Smooth muscle cell (in vitro differentiated cells): ENCODE data around the gene ERCC6. TPM values are rescaled to one million over a fixed set of nuclear protein-coding genes. Genes with fewer than 3 reads are reported as not detected.

Source experiments
- DNase-seq: peaks from one replicate; lab custom pipeline; 2025; ENCODE audit not compliant: unreplicated experiment; lab: John Stamatoyannopoulos, UW
- H2AFZ ChIP-seq: fragments of 200-600 bp; sonication (generic); 2 replicates; pipeline ENCODE4 v1.6.0; 2016; ENCODE audit warnings: antibody characterized with exemption, low read depth, mild to moderate bottlenecking
- H3F3A ChIP-seq: fragments of 200-600 bp; sonication (generic); 2 replicates; pipeline ENCODE4 v1.6.0; 2017; ENCODE audit warnings: antibody characterized with exemption, low read depth
- H3K27ac ChIP-seq: fragments of 200-600 bp; sonication (generic); 2 replicates; pipeline ENCODE4 v1.5.1; 2016; ENCODE audit warnings: low read depth, mild to moderate bottlenecking
- H3K27me3 ChIP-seq: fragments of 200-600 bp; sonication (generic); 2 replicates; pipeline ENCODE4 v1.6.1; 2016; ENCODE audit warnings: low read depth, mild to moderate bottlenecking
- H3K36me3 ChIP-seq: fragments of 200-600 bp; sonication (generic); 2 replicates; pipeline ENCODE4 v1.5.1; 2016; ENCODE audit warnings: low read depth
- H3K4me1 ChIP-seq: fragments of 200-600 bp; sonication (generic); 2 replicates; pipeline ENCODE4 v1.5.1; 2016; ENCODE audit warnings: low read depth
- H3K4me2 ChIP-seq: fragments of 200-600 bp; sonication (generic); 2 replicates; pipeline ENCODE4 v1.6.0; 2016; ENCODE audit warnings: mild to moderate bottlenecking
- H3K4me3 ChIP-seq: fragments of 200-600 bp; sonication (generic); 2 replicates; pipeline ENCODE4 v1.5.1; 2016; ENCODE audit warnings: mild to moderate bottlenecking
- H3K79me2 ChIP-seq: fragments of 200-600 bp; sonication (generic); 2 replicates; pipeline ENCODE4 v1.6.0; 2016; ENCODE audit warnings: low read depth, mild to moderate bottlenecking
- H3K9ac ChIP-seq: fragments of 200-600 bp; sonication (generic); 2 replicates; pipeline ENCODE4 v1.6.0; 2016; ENCODE audit warnings: low read depth
- H3K9me3 ChIP-seq: fragments of 200-600 bp; sonication (generic); replicated peaks from 2 replicates; pipeline ENCODE4 v1.5.1; 2016; ENCODE audit warnings: low read depth
- H4K20me1 ChIP-seq: fragments of 200-600 bp; sonication (generic); 2 replicates; pipeline ENCODE4 v1.6.0; 2016; ENCODE audit warnings: low read depth
- CTCF ChIP-seq: fragments of 200-600 bp; sonication (generic); IDR thresholded peaks from 2 replicates; pipeline ENCODE4 v1.5.1; 2017; ENCODE audit warnings: borderline replicate concordance, mild to moderate bottlenecking, antibody characterized with exemption; ENCODE audit not compliant: insufficient read depth, poor library complexity, severe bottlenecking
- WGBS: methylation state at CpG from one replicate; pipeline ENCODE4 v1.1.7; 2016; ENCODE audit warnings: low lambda C conversion rate; 5-methylcytosine and 5-hydroxymethylcytosine counted together
- polyA plus RNA-seq: library from polyadenylated mRNA; unstranded; fragments of >200 nt; fragmentation: Nextera tagmentation; extraction: Ambion mirVana; gene quantifications from 2 replicates; pipeline ENCODE4 v1.2.1, GENCODE V29; 2016
- total RNA-seq: library from RNA; depleted of rRNA; stranded (reverse); fragments of >200 nt; gene quantifications from 2 replicates; pipeline ENCODE4 v1.2.3, GENCODE V29; 2014

The ERCC6 gene
- total and polyA plus RNA-seq, 2 experiments from 2014 or later: 7.2 to 14.9 TPM

- Histone ChIP-seq H3K9ac (no peak overlapping the region), H3K27ac (no peak overlapping the region), H3K9me3 (peaks cover 3% of the 10 kb centered on the region), H3K79me2 (no peaks in the 10 kb centered on the region), H3K27me3 (no peaks in the 10 kb centered on the region), H3K4me1 (no peaks in the 10 kb centered on the region), H3K36me3 (peaks cover 16% of the 10 kb centered on the region), H4K20me1 (no peaks in the 10 kb centered on the region), H3K4me3 (no peak overlapping the region), H2AFZ (no peak overlapping the region), H3F3A (no peaks in the 10 kb centered on the region), H3K4me2 (no peak overlapping the region)
- WGBS: 89% methylated on average over 3 of the region's 3 CpGs
- no peak for TF ChIP-seq CTCF
- DNase-seq: no peak
These were observed 64.0 kb downstream of the ERCC6 start for GRCh38 chr10:49474901-49475300.

GRCh38 chr10:49471532-49471931, 67.4 kb downstream of the ERCC6 start:
- H3K9ac ChIP-seq: no peak overlapping the region
- WGBS: 75% methylated on average over 3 of the region's 3 CpGs
- H3F3A ChIP-seq: no peaks in the 10 kb centered on the region
- H3K79me2 ChIP-seq: no peaks in the 10 kb centered on the region
- peaks cover 3% of the 10 kb centered on the region for H3K9me3 ChIP-seq
- H3K4me1 ChIP-seq: no peaks in the 10 kb centered on the region
- H3K27ac ChIP-seq: no peak overlapping the region
- H4K20me1 ChIP-seq: no peaks in the 10 kb centered on the region
- peaks cover 24% of the 10 kb centered on the region for H3K36me3 ChIP-seq
- TF ChIP-seq CTCF: no peak
- no peak overlapping the region for H3K4me3 ChIP-seq
- H3K27me3 ChIP-seq: no peaks in the 10 kb centered on the region
- H2AFZ ChIP-seq: no peak overlapping the region
- DNase-seq: no peak
- H3K4me2 ChIP-seq: no peak overlapping the region

GRCh38 chr10:49465736-49466135, 73.2 kb downstream of the ERCC6 start:
- H2AFZ ChIP-seq: no peak overlapping the region
- H3K9me3 ChIP-seq: peaks cover 3% of the 10 kb centered on the region
- DNase-seq: no peak
- no peaks in the 10 kb centered on the region for H3K79me2 ChIP-seq
- H4K20me1 ChIP-seq: no peaks in the 10 kb centered on the region
- no peak overlapping the region for H3K9ac ChIP-seq
- TF ChIP-seq CTCF: no peak
- H3F3A ChIP-seq: no peaks in the 10 kb centered on the region
- H3K4me1 ChIP-seq: no peaks in the 10 kb centered on the region
- peaks cover 25% of the 10 kb centered on the region for H3K36me3 ChIP-seq
- H3K27ac ChIP-seq: no peak overlapping the region
- H3K27me3 ChIP-seq: no peaks in the 10 kb centered on the region
- no peak overlapping the region for H3K4me2 ChIP-seq
- no peak overlapping the region for H3K4me3 ChIP-seq

Other genes starting within 250 kb of the ERCC6 start
- gene C10orf71, start 240.0 kb downstream of the ERCC6 start, total RNA-seq: not detected in 2 replicates
- not detected in 2 replicates for gene C10orf71, start 240.0 kb downstream of the ERCC6 start, polyA plus RNA-seq
- not detected in 2 replicates for gene DRGX, start 143.0 kb downstream of the ERCC6 start, total RNA-seq
- gene DRGX, start 143.0 kb downstream of the ERCC6 start, polyA plus RNA-seq: not detected in 2 replicates
- gene SLC18A3, start 71.2 kb upstream of the ERCC6 start, total RNA-seq: not detected in 2 replicates
- gene SLC18A3, start 71.2 kb upstream of the ERCC6 start, polyA plus RNA-seq: 0.46 TPM in 1 of 2 replicates, not detected in the other
- gene CHAT, start 74.9 kb upstream of the ERCC6 start, total RNA-seq: not detected in 2 replicates
- not detected in 2 replicates for gene CHAT, start 74.9 kb upstream of the ERCC6 start, polyA plus RNA-seq
- gene C10orf53, start 140.5 kb upstream of the ERCC6 start, total RNA-seq: not detected in 2 replicates
- gene C10orf53, start 140.5 kb upstream of the ERCC6 start, polyA plus RNA-seq: not detected in 2 replicates
- gene OGDHL, start 223.2 kb upstream of the ERCC6 start, total RNA-seq: 0.27 and 1.7 TPM in 2 replicates
- gene OGDHL, start 223.2 kb upstream of the ERCC6 start, polyA plus RNA-seq: 1.1 and 1.3 TPM in 2 replicates